Vagina (tissue), 2 donors: Measurements from ENCODE around the gene DAZAP1. TPM values are rescaled to one million over a fixed set of nuclear protein-coding genes. Genes with fewer than 3 reads are reported as not detected.

ENCODE experiments used
- DNase-seq, 2 donors: peaks; one replicate each; pipeline ENCODE4 v3.0.0-alpha.2; 2017; ENCODE audit errors: extremely low spot score in 2 of 2
- H3K27ac ChIP-seq: fragments of 200-600 bp; sonication (generic); one replicate; pipeline ENCODE4 v1.5.1; 2019
- H3K27me3 ChIP-seq: fragments of 200-600 bp; sonication (generic); one replicate; pipeline ENCODE4 v1.5.1; 2019
- H3K36me3 ChIP-seq, 2 donors: fragments of 200-600 bp; sonication (generic); one replicate each; pipeline ENCODE4 v1.5.1; 2017 to 2019
- H3K4me1 ChIP-seq: fragments of 200-600 bp; sonication (generic); one replicate; pipeline ENCODE4 v1.5.1; 2019
- H3K4me3 ChIP-seq, 2 donors: fragments of 200-600 bp; sonication (generic); 1 replicate in 1 of 2; 2 replicates in 1 of 2; pipeline ENCODE4 v1.5.1; 2016 to 2019
- H3K9me3 ChIP-seq: fragments of 200-600 bp; sonication (generic); one replicate; pipeline ENCODE4 v1.5.1; 2019
- CTCF ChIP-seq, 3 experiments: fragments of 450-650 bp in 2 of 3; fragments of 200-600 bp in 1 of 3; sonication (generic) in 1 of 3; IDR thresholded peaks; one replicate each; pipeline ENCODE4 v1.5.1; 2017 to 2019; ENCODE audit warnings: antibody characterized with exemption in 3 of 3, mild to moderate bottlenecking in 2 of 3, moderate library complexity in 2 of 3
- POLR2A ChIP-seq, 2 donors: fragments of 450-650 bp; IDR thresholded peaks; one replicate each; pipeline ENCODE4 v1.6.1; 2017; ENCODE audit warnings: antibody characterized with exemption in 2 of 2, mild to moderate bottlenecking in 2 of 2, moderate library complexity in 2 of 2
- POLR2AphosphoS5 ChIP-seq, 2 donors: sonication (generic); formaldehyde crosslinking; IDR thresholded peaks; one replicate each; pipeline ENCODE4 v1.9.0; 2017; ENCODE audit warnings: antibody characterized with exemption in 2 of 2, mild to moderate bottlenecking in 2 of 2, low read depth in 1 of 2; ENCODE audit not compliant: insufficient read depth in 1 of 2
- intact Hi-C: fragments of 100-400 bp; cut with DNase I; formaldehyde crosslinking; loops from one replicate; pipeline ENCODE4 v1.15.1; 2023
- total RNA-seq: library from RNA; depleted of rRNA; stranded (reverse); fragments of >200 nt; gene quantifications from one replicate; pipeline ENCODE4 v1.2.3, GENCODE V29; 2016

DAZAP1 gene
- total RNA-seq, 1 donor from 2014 or later, result 29.7 TPM

GRCh38 chr19:1394252-1395193 is 12.9 kb upstream of the DAZAP1 start:
- Histone ChIP-seq H3K4me3 (no peak overlapping the region), H3K27ac (no peak overlapping the region)
- intact Hi-C loops, result no loop called here

GRCh38 chr19:1395194-1396018 is 12.0 kb upstream of the DAZAP1 start:
- no peak overlapping the region for H3K27ac ChIP-seq
- H3K9me3 ChIP-seq, result no peaks in the 10 kb centered on the region
- DNase-seq, result no peak
- H3K4me1 ChIP-seq, result peaks cover 43% of the 10 kb centered on the region
- intact Hi-C loops, result no loop called here
- H3K36me3 ChIP-seq, result peaks cover 0 to 22% of the 10 kb centered on the region in 2 donors
- TF ChIP-seq POLR2A (IDR thresholded peaks at IDR 0.05) (no peak), CTCF (IDR thresholded peaks at IDR 0.05) (no peak), POLR2AphosphoS5 (IDR thresholded peaks at IDR 0.05; ENCODE audit: insufficient read depth in 1 of 2, low read depth in 1 of 2) (no peak)
- no peak overlapping the region for H3K4me3 ChIP-seq
- H3K27me3 ChIP-seq, result no peaks in the 10 kb centered on the region

More at GRCh38 chr19:1394252-1395193, 12.9 kb upstream of the DAZAP1 start:
- TF ChIP-seq POLR2AphosphoS5 (IDR thresholded peaks at IDR 0.05; ENCODE audit: insufficient read depth in 1 of 2, low read depth in 1 of 2), result no peak
- no peak for TF ChIP-seq CTCF (IDR thresholded peaks at IDR 0.05)
- no peak for TF ChIP-seq POLR2A (IDR thresholded peaks at IDR 0.05)
- Histone ChIP-seq H3K36me3 (peaks cover 0 to 24% of the 10 kb centered on the region in 2 donors), H3K27me3 (no peaks in the 10 kb centered on the region), H3K9me3 (no peaks in the 10 kb centered on the region), H3K4me1 (peaks cover 34% of the 10 kb centered on the region)
- DNase-seq, result no peak

GRCh38 chr19:1396019-1396767 is 11.2 kb upstream of the DAZAP1 start:
- Histone ChIP-seq H3K9me3 (no peaks in the 10 kb centered on the region), H3K27ac (no peak overlapping the region), H3K36me3 (peaks cover 0 to 17% of the 10 kb centered on the region in 2 donors), H3K4me3 (no peak overlapping the region), H3K4me1 (peaks cover 51% of the 10 kb centered on the region), H3K27me3 (no peaks in the 10 kb centered on the region)
- intact Hi-C loops, result no loop called here
- DNase-seq, result no peak
- no peak for TF ChIP-seq POLR2AphosphoS5 (IDR thresholded peaks at IDR 0.05; ENCODE audit: insufficient read depth in 1 of 2, low read depth in 1 of 2)
- no peak for TF ChIP-seq CTCF (IDR thresholded peaks at IDR 0.05)
- no peak for TF ChIP-seq POLR2A (IDR thresholded peaks at IDR 0.05)

GRCh38 chr19:1396768-1397679 is 10.4 kb upstream of the DAZAP1 start:
- H3K36me3 ChIP-seq, result peaks cover 0 to 9% of the 10 kb centered on the region in 2 donors
- TF ChIP-seq POLR2AphosphoS5 (IDR thresholded peaks at IDR 0.05; ENCODE audit: insufficient read depth in 1 of 2, low read depth in 1 of 2) (no peak), POLR2A (IDR thresholded peaks at IDR 0.05) (no peak), CTCF (IDR thresholded peaks at IDR 0.05) (no peak)
- H3K27ac ChIP-seq, result no peak overlapping the region
- H3K4me1 ChIP-seq, result peaks cover 57% of the 10 kb centered on the region
- no peak overlapping the region for H3K4me3 ChIP-seq
- DNase-seq, result no peak
- no peaks in the 10 kb centered on the region for H3K27me3 ChIP-seq
- intact Hi-C loops, result no loop called here
- H3K9me3 ChIP-seq, result no peaks in the 10 kb centered on the region
